HG03354 (cell line): ENCODE measurements around the gene BTBD7.
"Not testable (repeated sequence)": the region's sequence is repeated elsewhere in the genome, so short reads cannot be mapped to it uniquely, and the experiment has no call there.

ENCODE experiments used
- ATAC-seq: cut with Tn5 transposase; IDR thresholded peaks from one replicate; pipeline ENCODE4 v1.9.1; 2021; ENCODE audit warnings: mild to moderate bottlenecking; ENCODE audit not compliant: unreplicated experiment, poor library complexity, severe bottlenecking

BTBD7 gene

GRCh38 chr14:93267149-93267711 is 65.6 kb downstream of the BTBD7 start:
- ATAC-seq, result no peak

GRCh38 chr14:93266127-93266526 is 66.7 kb downstream of the BTBD7 start:
- no peak for ATAC-seq

GRCh38 chr14:93263416-93263815 is 69.4 kb downstream of the BTBD7 start:
- ATAC-seq, result no peak

- no peak for ATAC-seq
These were observed 70.4 kb downstream of the BTBD7 start for GRCh38 chr14:93262446-93262845.

- no peak for ATAC-seq
These were observed 83.6 kb downstream of the BTBD7 start for GRCh38 chr14:93249128-93249831.

GRCh38 chr14:93246534-93246933 is 86.3 kb downstream of the BTBD7 start:
- no peak for ATAC-seq

GRCh38 chr14:93245764-93246420 is 86.9 kb downstream of the BTBD7 start:
- no peak for ATAC-seq

- no peak for ATAC-seq
These were observed 92.2 kb downstream of the BTBD7 start for GRCh38 chr14:93240678-93241000.

- no peak for ATAC-seq
These were observed 92.8 kb downstream of the BTBD7 start for GRCh38 chr14:93239869-93240677.

GRCh38 chr14:93234798-93235197 is 98.0 kb downstream of the BTBD7 start:
- no peak for ATAC-seq

GRCh38 chr14:93233078-93233477 is 99.8 kb downstream of the BTBD7 start:
- ATAC-seq, result not testable (repeated sequence)

- ATAC-seq, result no peak
These were observed 100.7 kb downstream of the BTBD7 start for GRCh38 chr14:93232159-93232558.

GRCh38 chr14:93231129-93231979 is 101.5 kb downstream of the BTBD7 start:
- no peak for ATAC-seq

GRCh38 chr14:93230539-93230938 is 102.3 kb downstream of the BTBD7 start:
- no peak for ATAC-seq

- no peak for ATAC-seq
These were observed 104.3 kb downstream of the BTBD7 start for GRCh38 chr14:93228550-93228949.

GRCh38 chr14:93223565-93223964 is 109.3 kb downstream of the BTBD7 start:
- ATAC-seq, result no peak

- ATAC-seq, result no peak
These were observed 112.3 kb downstream of the BTBD7 start for GRCh38 chr14:93220509-93220908.

- peak; percentile 80 for ATAC-seq
These were observed 113.6 kb downstream of the BTBD7 start for GRCh38 chr14:93219103-93219726.

GRCh38 chr14:93214598-93214997 is 118.2 kb downstream of the BTBD7 start:
- no peak for ATAC-seq
